Progenitor cell of endocrine pancreas (in vitro differentiated cells): ENCODE measurements around the gene NEDD8. TPM values are rescaled to one million over a fixed set of nuclear protein-coding genes. Genes with fewer than 3 reads are reported as not detected.

Source experiments
- DNase-seq: peaks from one replicate; pipeline ENCODE4 v3.0.0; 2021; ENCODE audit warnings: low spot score; ENCODE audit not compliant: unreplicated experiment
- H3K27ac Mint-ChIP-seq: 2 replicates; pipeline ENCODE4 v1.8.0; 2021; ENCODE audit warnings: mild to moderate bottlenecking, moderate library complexity, mixed read lengths
- H3K27me3 Mint-ChIP-seq: 2 replicates; pipeline ENCODE4 v1.8.0; 2021; ENCODE audit warnings: mixed read lengths
- H3K36me3 Mint-ChIP-seq: 2 replicates; pipeline ENCODE4 v1.8.0; 2022; ENCODE audit warnings: mixed read lengths; ENCODE audit not compliant: insufficient read depth
- H3K4me1 Mint-ChIP-seq: 2 replicates; pipeline ENCODE4 v1.8.0; 2021; ENCODE audit warnings: low read depth, mixed read lengths
- H3K4me3 Mint-ChIP-seq: 2 replicates; pipeline ENCODE4 v1.8.0; 2021; ENCODE audit warnings: low read depth, mild to moderate bottlenecking, moderate library complexity, mixed read lengths
- H3K9me3 Mint-ChIP-seq: 2 replicates; pipeline ENCODE4 v1.8.0; 2021; ENCODE audit warnings: low read depth, mixed read lengths
- CTCF ChIP-seq: fragments of 200-600 bp; sonication (generic); IDR thresholded peaks from one replicate; pipeline ENCODE4 v1.5.0; 2021; ENCODE audit warnings: antibody characterized with exemption, mild to moderate bottlenecking; ENCODE audit not compliant: unreplicated experiment
- total RNA-seq: library from RNA; stranded (reverse); gene quantifications from 2 replicates; pipeline ENCODE4 v1.2.1, GENCODE V29; 2021

The NEDD8 gene
- total RNA-seq, 1 donor from 2014 or later, result 161 TPM

- Mint-ChIP-seq H3K27ac (peak overlapping the region; percentile 54), H3K9me3 (no peaks in the 10 kb centered on the region), H3K36me3 (peaks cover 5% of the 10 kb centered on the region), H3K27me3 (no peaks in the 10 kb centered on the region), H3K4me3 (peak overlapping the region; percentile 78), H3K4me1 (peaks cover 12% of the 10 kb centered on the region)
- no peak for TF ChIP-seq CTCF
- DNase-seq, result no peak
These were observed 39.7 kb upstream of the NEDD8 start for GRCh38 chr14:24271834-24272263.

- Mint-ChIP-seq H3K36me3 (peaks cover 5% of the 10 kb centered on the region), H3K9me3 (no peaks in the 10 kb centered on the region), H3K4me3 (peak within 1 kb of the TSS; percentile 85), H3K27ac (peak within 1 kb of the TSS; percentile 96), H3K27me3 (no peaks in the 10 kb centered on the region), H3K4me1 (peaks cover 12% of the 10 kb centered on the region)
- peak; percentile 85 for DNase-seq
- peak; percentile 73 for TF ChIP-seq CTCF
These were observed 39.1 kb upstream of the NEDD8 start, which contains the start of gene RABGGTA for GRCh38 chr14:24271134-24271833. Gene RABGGTA (minus strand): TSS chr14:24271597. CDS start chr14:24271115, 482 bp downstream.

GRCh38 chr14:24270537-24271133, 38.5 kb upstream of the NEDD8 start:
- Mint-ChIP-seq H3K27me3 (no peaks in the 10 kb centered on the region), H3K4me3 (peak overlapping the region; percentile 85), H3K36me3 (peaks cover 5% of the 10 kb centered on the region), H3K27ac (peak overlapping the region; percentile 96), H3K9me3 (no peaks in the 10 kb centered on the region), H3K4me1 (peaks cover 12% of the 10 kb centered on the region)
- no peak for DNase-seq
- TF ChIP-seq CTCF, result no peak

GRCh38 chr14:24269910-24270536, 37.9 kb upstream of the NEDD8 start:
- Mint-ChIP-seq H3K4me3 (peak overlapping the region; percentile 85), H3K36me3 (peaks cover 5% of the 10 kb centered on the region), H3K27ac (no peak overlapping the region), H3K27me3 (no peaks in the 10 kb centered on the region), H3K9me3 (no peaks in the 10 kb centered on the region), H3K4me1 (peaks cover 12% of the 10 kb centered on the region)
- DNase-seq, result no peak
- TF ChIP-seq CTCF, result no peak

- H3K27me3 Mint-ChIP-seq, result no peaks in the 10 kb centered on the region
- no peak overlapping the region for H3K27ac Mint-ChIP-seq
- H3K4me1 Mint-ChIP-seq, result peaks cover 12% of the 10 kb centered on the region
- no peak for TF ChIP-seq CTCF
- H3K36me3 Mint-ChIP-seq, result peaks cover 5% of the 10 kb centered on the region
- no peaks in the 10 kb centered on the region for H3K9me3 Mint-ChIP-seq
- no peak overlapping the region for H3K4me3 Mint-ChIP-seq
- DNase-seq, result no peak
These were observed 37.2 kb upstream of the NEDD8 start for GRCh38 chr14:24269368-24269767.
